Activated CD8-positive, alpha-beta memory T cell treated with anti-CD3 and anti-CD28 coated beads, Interleukin-2, amount 10 ng/mL, durations not matched to agents 7 days and 5 days (primary cell): ENCODE measurements around the gene BYSL. TPM values are rescaled to one million over a fixed set of nuclear protein-coding genes. Genes with fewer than 3 reads are reported as not detected.
A peak's percentile ranks its signal among the peaks of the same experiment; 100 is the strongest.

ENCODE experiments used
- ATAC-seq: fragments of 150-1000 bp; cut with Tn5 transposase; one replicate; pipeline ENCODE4 v1.10.0; 2021; ENCODE audit warnings: moderate library complexity
- CTCF ChIA-PET: fragments of 350-600 bp; sonication (Branson Sonifier 250); formaldehyde crosslinking; loops from one replicate; lab custom pipeline; 2021; ENCODE audit warnings: antibody characterized with exemption; lab: Charles Lee
- DNase-seq: peaks from one replicate; pipeline ENCODE4 v3.0.0-alpha.2; 2020
- H3K27ac Mint-ChIP-seq: one replicate; pipeline ENCODE4 v1.8.0; 2021; ENCODE audit warnings: mild to moderate bottlenecking, mixed read lengths
- H3K27me3 Mint-ChIP-seq: one replicate; pipeline ENCODE4 v1.8.0; 2021; ENCODE audit warnings: mixed read lengths
- H3K36me3 Mint-ChIP-seq: one replicate; pipeline ENCODE4 v1.8.0; 2021; ENCODE audit warnings: mild to moderate bottlenecking, mixed read lengths
- H3K4me1 Mint-ChIP-seq: one replicate; pipeline ENCODE4 v1.8.0; 2021; ENCODE audit warnings: mixed read lengths
- H3K4me3 Mint-ChIP-seq: one replicate; pipeline ENCODE4 v1.8.0; 2021; ENCODE audit warnings: mild to moderate bottlenecking, moderate library complexity, mixed read lengths
- H3K9me3 Mint-ChIP-seq: one replicate; pipeline ENCODE4 v1.8.0; 2022; ENCODE audit warnings: low read depth, mixed read lengths
- total RNA-seq, 2 experiments: library from RNA; stranded (reverse); gene quantifications; one replicate each; pipeline ENCODE4 v1.2.3, GENCODE V29; 2021

Gene BYSL
- total RNA-seq, 2 experiments from 2014 or later, result 33.1 to 48.5 TPM

- DNase-seq (no peak), ATAC-seq (no peak)
- Mint-ChIP-seq H3K27me3 (no peaks in the 10 kb centered on the region), H3K9me3 (no peaks in the 10 kb centered on the region), H3K36me3 (peaks cover 3% of the 10 kb centered on the region), H3K27ac (no peak overlapping the region), H3K4me1 (peaks cover 41% of the 10 kb centered on the region), H3K4me3 (no peak overlapping the region)
- CTCF ChIA-PET, result no interaction called here
These were observed 54.0 kb downstream of the BYSL start for GRCh38 chr6:41975276-41975675.

- DNase-seq (no peak), ATAC-seq (no peak)
- H3K27me3 Mint-ChIP-seq, result no peaks in the 10 kb centered on the region
- H3K27ac Mint-ChIP-seq, result peak overlapping the region; percentile 36
- H3K4me1 Mint-ChIP-seq, result peaks cover 35% of the 10 kb centered on the region
- peaks cover 3% of the 10 kb centered on the region for H3K36me3 Mint-ChIP-seq
- CTCF ChIA-PET, result interaction anchor here (0.6 to 1.6 kb wide), 4 partner anchors 10 to 128 kb away, joined by 3 to 4 read pairs (median 3); no protein-coding TSS in a partner anchor
- no peaks in the 10 kb centered on the region for H3K9me3 Mint-ChIP-seq
- H3K4me3 Mint-ChIP-seq, result no peak overlapping the region
These were observed 55.6 kb downstream of the BYSL start for GRCh38 chr6:41976794-41977484.

Other genes with a start within 250 kb of the BYSL start
- 10 to 100 TPM; 14.5 to 15.8 TPM for gene TFEB, start 185.9 kb upstream of the BYSL start, total RNA-seq
- gene PGC, start 174.1 kb upstream of the BYSL start, total RNA-seq, result not detected
- gene FRS3, start 141.6 kb upstream of the BYSL start, total RNA-seq, result 1 to 10 TPM; 4.8 to 6.2 TPM
- gene PRICKLE4, start 140.7 kb upstream of the BYSL start, total RNA-seq, result not detected
- 100 to 1,000 TPM; 161 to 219 TPM for gene TOMM6, start 133.8 kb upstream of the BYSL start, total RNA-seq
- gene USP49, start 26.1 kb upstream of the BYSL start, total RNA-seq, result 1 to 10 TPM; 7.7 to 9.1 TPM
- gene MED20, start 360 bp upstream of the BYSL start, total RNA-seq, result 10 to 100 TPM; 21.9 to 25.6 TPM
- 100 to 1,000 TPM; 333 to 502 TPM for gene CCND3, start 20.3 kb downstream of the BYSL start, total RNA-seq
- 10 to 100 TPM; 50.9 to 53.2 TPM for gene TAF8, start 129.0 kb downstream of the BYSL start, total RNA-seq
- under 1 TPM; 0.16 to 0.18 TPM for gene C6orf132, start 221.1 kb downstream of the BYSL start, total RNA-seq